HCT116 (cell line): ENCODE results near the gene NEK11. TPM values are rescaled to one million over a fixed set of nuclear protein-coding genes. Genes with fewer than 3 reads are reported as not detected.

Source experiments
- ATAC-seq: fragments of 200-7000 bp; cut with Tn5 transposase; 2 replicates; pipeline ENCODE4 v1.9.1; 2020; ENCODE audit warnings: mild to moderate bottlenecking, moderate library complexity
- BruUV-seq: library from RNA; stranded (reverse); fragments of 400-500 nt; replicated peaks from 2 replicates; lab custom pipeline; 2021; lab: Mats Ljungman, UMichigan
- CTCF ChIA-PET: fragments of 300-600 bp; sonication (Branson Sonifier 250); formaldehyde crosslinking; loops from one replicate; lab custom pipeline; 2021; ENCODE audit warnings: antibody characterized with exemption; lab: Charles Lee
- POLR2A ChIA-PET: fragments of 300-600, 350-600 bp; sonication (Branson Sonifier 250); formaldehyde crosslinking; loops from one replicate; lab custom pipeline; 2021; ENCODE audit warnings: antibody characterized with exemption; lab: Charles Lee
- RAD21 ChIA-PET, 2 experiments: fragments of 300-600 bp; sonication (Branson Sonifier 250); formaldehyde crosslinking; loops; one replicate each; lab custom pipeline; 2023; ENCODE audit warnings: low total read pairs in 2 of 2; ENCODE audit not compliant: uncharacterized antibody in 2 of 2, unreplicated experiment in 2 of 2, low non-redundant PET in 1 of 2; lab: Charles Lee
- DNase-seq: peaks from one replicate; pipeline ENCODE4 v3.0.0-alpha.2; 2010; ENCODE audit warnings: low read depth, low spot score
- H2AFZ ChIP-seq: fragments of 200-600 bp; shearing (Covaris generic), sonication (generic); 2 replicates; pipeline ENCODE4 v1.6.1; 2017; ENCODE audit warnings: low read depth, mixed run types, mixed read lengths, antibody characterized with exemption, low read length; ENCODE audit not compliant: poor library complexity, severe bottlenecking
- H3K27ac ChIP-seq: 2 replicates; pipeline ENCODE4 v1.5.1; 2012; ENCODE audit warnings: low read depth, low read length
- H3K27me3 ChIP-seq: fragments of 200-600 bp; sonication (generic); 2 replicates; pipeline ENCODE4 v1.6.1; 2016; ENCODE audit warnings: mixed run types, low read length, mixed read lengths; ENCODE audit not compliant: insufficient read depth
- H3K36me3 ChIP-seq, 2 experiments: fragments of 200-500 bp in 1 of 2; fragments of 200-600 bp in 1 of 2; sonication (Bioruptor generic) in 1 of 2; sonication (generic) in 1 of 2; 2 replicates each; pipeline versions ENCODE4 v1.5.1 to v1.6.1; 2014 to 2016; ENCODE audit warnings: low read length in 2 of 2, inconsistent platforms in 1 of 2, mixed read lengths in 1 of 2, mixed run types in 1 of 2; ENCODE audit not compliant: insufficient read depth in 2 of 2, control insufficient read depth in 1 of 2
- H3K4me1 ChIP-seq, 2 experiments: fragments of 200-600 bp in 1 of 2; sonication (generic) in 1 of 2; 2 replicates each; pipeline versions ENCODE4 v1.5.1 to v1.6.1; 2012 to 2017; ENCODE audit warnings: low read length in 2 of 2, inconsistent platforms in 1 of 2, mild to moderate bottlenecking in 1 of 2, mixed read lengths in 1 of 2, mixed run types in 1 of 2, moderate library complexity in 1 of 2; ENCODE audit not compliant: insufficient read depth in 2 of 2, control insufficient read depth in 1 of 2
- H3K4me2 ChIP-seq: fragments of 200-600 bp; sonication (generic); 2 replicates; pipeline ENCODE4 v1.6.1; 2017; ENCODE audit warnings: mixed run types, low read length, mixed read lengths
- H3K4me3 ChIP-seq, 2 experiments: fragments of 200-600 bp in 1 of 2; sonication (generic) in 1 of 2; replicated peaks in 1 of 2; 2 replicates each; pipeline ENCODE4 v1.5.1; 2011 to 2016; ENCODE audit warnings: low read length in 2 of 2, control low read depth in 1 of 2, low read depth in 1 of 2, mild to moderate bottlenecking in 1 of 2, mixed read lengths in 1 of 2, mixed run types in 1 of 2
- H3K79me2 ChIP-seq: fragments of 200-600 bp; sonication (generic); 2 replicates; pipeline ENCODE4 v1.6.1; 2017; ENCODE audit warnings: mild to moderate bottlenecking, mixed run types, low read length, moderate library complexity, mixed read lengths; ENCODE audit not compliant: insufficient read depth
- H3K9ac ChIP-seq: fragments of 200-600 bp; sonication (generic); 2 replicates; pipeline ENCODE4 v1.6.1; 2016; ENCODE audit warnings: low read length, mixed read lengths
- H3K9me2 ChIP-seq: fragments of 200-600 bp; sonication (generic), shearing (Covaris generic); 2 replicates; pipeline ENCODE4 v1.6.1; 2017; ENCODE audit warnings: mixed run types, mild to moderate bottlenecking, moderate library complexity; ENCODE audit not compliant: insufficient read depth
- H3K9me3 ChIP-seq, 2 experiments: fragments of 200-500 bp in 1 of 2; fragments of 200-600 bp in 1 of 2; sonication (Bioruptor generic) in 1 of 2; sonication (generic) in 1 of 2; 2 replicates each; pipeline ENCODE4 v1.6.1; 2014 to 2017; ENCODE audit warnings: low read length in 2 of 2, mixed read lengths in 2 of 2, inconsistent platforms in 1 of 2, low read depth in 1 of 2, mild to moderate bottlenecking in 1 of 2, mixed run types in 1 of 2, moderate library complexity in 1 of 2; ENCODE audit not compliant: control insufficient read depth in 1 of 2, insufficient read depth in 1 of 2
- H4K20me1 ChIP-seq: fragments of 200-600 bp; sonication (generic), shearing (Covaris generic); 2 replicates; pipeline ENCODE4 v1.6.1; 2017; ENCODE audit warnings: mixed run types, mild to moderate bottlenecking, moderate library complexity; ENCODE audit not compliant: insufficient read depth
- CBX3 ChIP-seq: IDR thresholded peaks from 2 replicates; pipeline ENCODE4 v1.6.1; 2012; ENCODE audit warnings: low read depth
- EGR1 ChIP-seq: IDR thresholded peaks from 2 replicates; pipeline ENCODE4 v1.6.1; 2012; ENCODE audit warnings: low read depth
- ELF1 ChIP-seq: IDR thresholded peaks from 2 replicates; pipeline ENCODE4 v1.6.1; 2012; ENCODE audit warnings: low read depth, borderline replicate concordance
- EZH2phosphoT487 ChIP-seq: fragments of 200-600 bp; IDR thresholded peaks from 2 replicates; pipeline ENCODE4 v1.6.1; 2018; ENCODE audit warnings: antibody characterized with exemption, borderline replicate concordance
- FOSL1 ChIP-seq: IDR thresholded peaks from 2 replicates; pipeline ENCODE4 v1.6.1; 2012; ENCODE audit warnings: low read depth
- JUND ChIP-seq: IDR thresholded peaks from 2 replicates; pipeline ENCODE4 v1.6.1; 2012
- POLR2A ChIP-seq: IDR thresholded peaks from 2 replicates; pipeline ENCODE4 v1.7.0; 2011; ENCODE audit warnings: borderline replicate concordance; ENCODE audit not compliant: insufficient read depth, insufficient read length; ENCODE audit errors: extremely low read depth
- SP1 ChIP-seq: IDR thresholded peaks from 2 replicates; pipeline ENCODE4 v1.6.1; 2012; ENCODE audit warnings: low read depth
- TCF7L2 ChIP-seq: IDR thresholded peaks from 2 replicates; pipeline ENCODE4 v1.7.0; 2011; ENCODE audit warnings: borderline replicate concordance, inconsistent platforms; ENCODE audit not compliant: insufficient read depth, insufficient read length; ENCODE audit errors: extremely low read depth
- ZFX ChIP-seq: fragments of 450-650 bp; IDR thresholded peaks from 2 replicates; pipeline ENCODE4 v1.6.1; 2017
- intact Hi-C: fragments of 100-400 bp; cut with micrococcal nuclease; formaldehyde crosslinking; loops from 2 replicates; pipeline ENCODE4 v1.10.0; 2022
- total RNA-seq: library from RNA; stranded (reverse); gene quantifications from one replicate; pipeline ENCODE4 v1.2.1, GENCODE V29; 2021; ENCODE audit not compliant: unreplicated experiment
- TF ChIP-seq, protein P1 (sequence below), 3 experiments: fragments of 200-600 bp in 1 of 3; sonication (generic) in 1 of 3; IDR thresholded peaks in 2 of 3; conservative IDR thresholded peaks in 1 of 3; 2 replicates each; pipeline ENCODE4 v1.5.1; 2012 to 2017; ENCODE audit warnings: low read depth in 2 of 3, low read length in 2 of 3, antibody characterized with exemption in 1 of 3, borderline replicate concordance in 1 of 3, control low read depth in 1 of 3, mild to moderate bottlenecking in 1 of 3, mixed read lengths in 1 of 3, mixed run types in 1 of 3, moderate library complexity in 1 of 3; ENCODE audit not compliant: insufficient read depth in 1 of 3
- TF ChIP-seq, protein P2 (sequence below): IDR thresholded peaks from 2 replicates; pipeline ENCODE4 v1.6.1; 2012; ENCODE audit warnings: low read depth
- TF ChIP-seq, protein P3 (sequence below): IDR thresholded peaks from 2 replicates; pipeline ENCODE4 v1.6.1; 2011; ENCODE audit warnings: mild to moderate bottlenecking, low read length, moderate library complexity; ENCODE audit not compliant: insufficient replicate concordance; ENCODE audit errors: extremely low read depth
- TF ChIP-seq, protein P4 (sequence below): IDR thresholded peaks from 2 replicates; pipeline ENCODE4 v1.6.1; 2012

Gene NEK11
- total RNA-seq, 1 experiment from 2014 or later, result 3.1 TPM

DNA sequence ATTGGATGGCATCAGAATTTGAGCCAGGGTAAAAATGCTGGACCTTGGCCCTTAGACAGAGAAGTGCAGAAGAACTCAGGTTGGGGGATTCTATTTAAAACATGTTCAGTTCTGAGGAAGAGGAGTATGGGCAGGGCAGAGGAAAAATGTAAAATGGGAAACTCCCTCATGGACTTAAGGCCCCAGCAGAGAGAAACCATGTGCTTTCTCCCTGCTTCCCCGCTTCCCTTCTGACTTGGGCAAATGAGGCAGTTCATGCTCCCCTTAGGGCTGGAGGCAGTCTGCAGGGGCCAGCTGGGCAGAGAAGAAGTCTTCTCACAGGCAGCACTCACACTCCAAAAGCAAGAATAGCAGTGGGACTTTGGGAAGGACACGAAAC, 345.0 kb downstream of the NEK11 start:
- Histone ChIP-seq H3K36me3 (no peaks in the 10 kb centered on the region), H3K79me2 (no peaks in the 10 kb centered on the region; the same call in 1 of the 2 replicates), H3K9me3 (no peaks in the 10 kb centered on the region), H3K27ac (no peak overlapping the region), H2AFZ (no peak overlapping the region), H3K4me3 (no peak overlapping the region), H3K4me1 (no peaks in the 10 kb centered on the region), H3K9me2 (no peaks in the 10 kb centered on the region), H3K27me3 (no peaks in the 10 kb centered on the region), H3K4me2 (no peak overlapping the region), H4K20me1 (no peaks in the 10 kb centered on the region), H3K9ac (no peak overlapping the region)
- ATAC-seq (no peak), DNase-seq (no peak)
- ChIA-PET RAD21 (no interaction called here), POLR2A (no interaction called here), CTCF (no interaction called here)
- intact Hi-C loops, result no loop called here
- BruUV-seq, result no TSS peak
- TF ChIP-seq EGR1 (no peak), CBX3 (no peak), TCF7L2 (no peak), SP1 (no peak), ZFX (no peak), EZH2phosphoT487 (no peak), ELF1 (no peak), FOSL1 (no peak), JUND (no peak), POLR2A (no peak)
- TF ChIP-seq, protein P1, sequence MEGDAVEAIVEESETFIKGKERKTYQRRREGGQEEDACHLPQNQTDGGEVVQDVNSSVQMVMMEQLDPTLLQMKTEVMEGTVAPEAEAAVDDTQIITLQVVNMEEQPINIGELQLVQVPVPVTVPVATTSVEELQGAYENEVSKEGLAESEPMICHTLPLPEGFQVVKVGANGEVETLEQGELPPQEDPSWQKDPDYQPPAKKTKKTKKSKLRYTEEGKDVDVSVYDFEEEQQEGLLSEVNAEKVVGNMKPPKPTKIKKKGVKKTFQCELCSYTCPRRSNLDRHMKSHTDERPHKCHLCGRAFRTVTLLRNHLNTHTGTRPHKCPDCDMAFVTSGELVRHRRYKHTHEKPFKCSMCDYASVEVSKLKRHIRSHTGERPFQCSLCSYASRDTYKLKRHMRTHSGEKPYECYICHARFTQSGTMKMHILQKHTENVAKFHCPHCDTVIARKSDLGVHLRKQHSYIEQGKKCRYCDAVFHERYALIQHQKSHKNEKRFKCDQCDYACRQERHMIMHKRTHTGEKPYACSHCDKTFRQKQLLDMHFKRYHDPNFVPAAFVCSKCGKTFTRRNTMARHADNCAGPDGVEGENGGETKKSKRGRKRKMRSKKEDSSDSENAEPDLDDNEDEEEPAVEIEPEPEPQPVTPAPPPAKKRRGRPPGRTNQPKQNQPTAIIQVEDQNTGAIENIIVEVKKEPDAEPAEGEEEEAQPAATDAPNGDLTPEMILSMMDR (IDR thresholded peaks at IDR 0.05 in 2 of 3, conservative IDR thresholded peaks at IDR 0.05 in 1 of 3; ENCODE audit: borderline replicate concordance in 1 of 3, insufficient read depth in 1 of 3, low read depth in 2 of 3, low read length in 2 of 3), result no peak
- TF ChIP-seq, protein P2, sequence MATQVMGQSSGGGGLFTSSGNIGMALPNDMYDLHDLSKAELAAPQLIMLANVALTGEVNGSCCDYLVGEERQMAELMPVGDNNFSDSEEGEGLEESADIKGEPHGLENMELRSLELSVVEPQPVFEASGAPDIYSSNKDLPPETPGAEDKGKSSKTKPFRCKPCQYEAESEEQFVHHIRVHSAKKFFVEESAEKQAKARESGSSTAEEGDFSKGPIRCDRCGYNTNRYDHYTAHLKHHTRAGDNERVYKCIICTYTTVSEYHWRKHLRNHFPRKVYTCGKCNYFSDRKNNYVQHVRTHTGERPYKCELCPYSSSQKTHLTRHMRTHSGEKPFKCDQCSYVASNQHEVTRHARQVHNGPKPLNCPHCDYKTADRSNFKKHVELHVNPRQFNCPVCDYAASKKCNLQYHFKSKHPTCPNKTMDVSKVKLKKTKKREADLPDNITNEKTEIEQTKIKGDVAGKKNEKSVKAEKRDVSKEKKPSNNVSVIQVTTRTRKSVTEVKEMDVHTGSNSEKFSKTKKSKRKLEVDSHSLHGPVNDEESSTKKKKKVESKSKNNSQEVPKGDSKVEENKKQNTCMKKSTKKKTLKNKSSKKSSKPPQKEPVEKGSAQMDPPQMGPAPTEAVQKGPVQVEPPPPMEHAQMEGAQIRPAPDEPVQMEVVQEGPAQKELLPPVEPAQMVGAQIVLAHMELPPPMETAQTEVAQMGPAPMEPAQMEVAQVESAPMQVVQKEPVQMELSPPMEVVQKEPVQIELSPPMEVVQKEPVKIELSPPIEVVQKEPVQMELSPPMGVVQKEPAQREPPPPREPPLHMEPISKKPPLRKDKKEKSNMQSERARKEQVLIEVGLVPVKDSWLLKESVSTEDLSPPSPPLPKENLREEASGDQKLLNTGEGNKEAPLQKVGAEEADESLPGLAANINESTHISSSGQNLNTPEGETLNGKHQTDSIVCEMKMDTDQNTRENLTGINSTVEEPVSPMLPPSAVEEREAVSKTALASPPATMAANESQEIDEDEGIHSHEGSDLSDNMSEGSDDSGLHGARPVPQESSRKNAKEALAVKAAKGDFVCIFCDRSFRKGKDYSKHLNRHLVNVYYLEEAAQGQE, result no peak
- TF ChIP-seq, protein P3, sequence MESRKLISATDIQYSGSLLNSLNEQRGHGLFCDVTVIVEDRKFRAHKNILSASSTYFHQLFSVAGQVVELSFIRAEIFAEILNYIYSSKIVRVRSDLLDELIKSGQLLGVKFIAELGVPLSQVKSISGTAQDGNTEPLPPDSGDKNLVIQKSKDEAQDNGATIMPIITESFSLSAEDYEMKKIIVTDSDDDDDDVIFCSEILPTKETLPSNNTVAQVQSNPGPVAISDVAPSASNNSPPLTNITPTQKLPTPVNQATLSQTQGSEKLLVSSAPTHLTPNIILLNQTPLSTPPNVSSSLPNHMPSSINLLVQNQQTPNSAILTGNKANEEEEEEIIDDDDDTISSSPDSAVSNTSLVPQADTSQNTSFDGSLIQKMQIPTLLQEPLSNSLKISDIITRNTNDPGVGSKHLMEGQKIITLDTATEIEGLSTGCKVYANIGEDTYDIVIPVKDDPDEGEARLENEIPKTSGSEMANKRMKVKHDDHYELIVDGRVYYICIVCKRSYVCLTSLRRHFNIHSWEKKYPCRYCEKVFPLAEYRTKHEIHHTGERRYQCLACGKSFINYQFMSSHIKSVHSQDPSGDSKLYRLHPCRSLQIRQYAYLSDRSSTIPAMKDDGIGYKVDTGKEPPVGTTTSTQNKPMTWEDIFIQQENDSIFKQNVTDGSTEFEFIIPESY, result no peak
- TF ChIP-seq, protein P4, sequence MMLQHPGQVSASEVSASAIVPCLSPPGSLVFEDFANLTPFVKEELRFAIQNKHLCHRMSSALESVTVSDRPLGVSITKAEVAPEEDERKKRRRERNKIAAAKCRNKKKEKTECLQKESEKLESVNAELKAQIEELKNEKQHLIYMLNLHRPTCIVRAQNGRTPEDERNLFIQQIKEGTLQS, result no peak
